Stimulated activated CD4-positive, alpha-beta T cell treated with anti-CD3 and anti-CD28 coated beads, Interleukin-12 subunit alpha, Interleukin-12 subunit beta, amount 100 ng/mL, for 4 hours (primary cell): ENCODE results near the gene LMAN2L.

Experiments
- DNase-seq: peaks from one replicate; pipeline ENCODE4 v3.0.0-alpha.2; 2020

Gene LMAN2L

GRCh38 chr2:96760036-96760985, 20.4 kb upstream of the LMAN2L start, which contains the start of gene CNNM4:
TSS of gene CNNM4 (plus strand) at chr2:96760902. CDS start at chr2:96761000, 98 bp downstream.
- peak; percentile 88 for DNase-seq

- no peak for DNase-seq
These were observed 19.7 kb upstream of the LMAN2L start for GRCh38 chr2:96759548-96759947.

- no peak for DNase-seq
These were observed 19.1 kb upstream of the LMAN2L start for GRCh38 chr2:96758987-96759386.

- no peak for DNase-seq
These were observed 17.6 kb upstream of the LMAN2L start for GRCh38 chr2:96757477-96757860.

- DNase-seq = no peak
These were observed 17.1 kb upstream of the LMAN2L start for GRCh38 chr2:96756788-96757476.

- DNase-seq = no peak
These were observed 14.5 kb upstream of the LMAN2L start for GRCh38 chr2:96754317-96754716.

GRCh38 chr2:96753661-96754282, 13.9 kb upstream of the LMAN2L start:
- DNase-seq = no peak

GRCh38 chr2:96751800-96752199, 11.9 kb upstream of the LMAN2L start:
- no peak for DNase-seq

- no peak for DNase-seq
These were observed 7.3 kb upstream of the LMAN2L start for GRCh38 chr2:96747061-96747617.

GRCh38 chr2:96739076-96739632, 710 bp downstream of the LMAN2L start:
- no peak for DNase-seq

- DNase-seq = no peak
These were observed 2.0 kb downstream of the LMAN2L start for GRCh38 chr2:96737831-96738230.

- DNase-seq = no peak
These were observed 2.6 kb downstream of the LMAN2L start for GRCh38 chr2:96737251-96737650.

- DNase-seq = no peak
These were observed 4.8 kb downstream of the LMAN2L start for GRCh38 chr2:96734880-96735583.

GRCh38 chr2:96733931-96734330, 5.9 kb downstream of the LMAN2L start:
- DNase-seq = no peak

- no peak for DNase-seq
These were observed 9.7 kb downstream of the LMAN2L start for GRCh38 chr2:96730212-96730611.

- no peak for DNase-seq
These were observed 10.1 kb downstream of the LMAN2L start for GRCh38 chr2:96729748-96730147.

GRCh38 chr2:96727431-96727830, 12.4 kb downstream of the LMAN2L start:
- no peak for DNase-seq

- no peak for DNase-seq
These were observed 13.7 kb downstream of the LMAN2L start for GRCh38 chr2:96726131-96726530.

GRCh38 chr2:96716388-96716787, 23.5 kb downstream of the LMAN2L start:
- no peak for DNase-seq

GRCh38 chr2:96715658-96716057, 24.2 kb downstream of the LMAN2L start:
- no peak for DNase-seq

- DNase-seq = no peak
These were observed 28.9 kb downstream of the LMAN2L start for GRCh38 chr2:96710985-96711384.
